ENCODE data around the gene HAT1. TPM values are rescaled to one million over a fixed set of nuclear protein-coding genes. Genes with fewer than 3 reads are reported as not detected.

The HAT1 gene
- total RNA-seq, 4 donors from 2014 or later, result 18.8 to 32.7 (median 25.3) TPM

- Histone ChIP-seq H3K36me3 (no peaks in the 10 kb centered on the region), H3K27ac (no peak overlapping the region), H3K4me1 (no peaks in the 10 kb centered on the region), H3K27me3 (no peaks in the 10 kb centered on the region), H3K9me3 (no peaks in the 10 kb centered on the region), H3K4me3 (no peak overlapping the region)
- DNase-seq (ENCODE audit: low spot score in 2 of 2), result no peak
- 86 to 88% methylated on average over 4 of the region's 4 CpGs for WGBS, 2 donors
- no peak for TF ChIP-seq POLR2A (IDR thresholded peaks at IDR 0.05)
- TF ChIP-seq EP300 (IDR thresholded peaks at IDR 0.05), result no peak
- TF ChIP-seq CTCF (IDR thresholded peaks at IDR 0.05), result no peak
These were observed 17.4 kb downstream of the HAT1 start for GRCh38 chr2:171939743-171940071.

DNA sequence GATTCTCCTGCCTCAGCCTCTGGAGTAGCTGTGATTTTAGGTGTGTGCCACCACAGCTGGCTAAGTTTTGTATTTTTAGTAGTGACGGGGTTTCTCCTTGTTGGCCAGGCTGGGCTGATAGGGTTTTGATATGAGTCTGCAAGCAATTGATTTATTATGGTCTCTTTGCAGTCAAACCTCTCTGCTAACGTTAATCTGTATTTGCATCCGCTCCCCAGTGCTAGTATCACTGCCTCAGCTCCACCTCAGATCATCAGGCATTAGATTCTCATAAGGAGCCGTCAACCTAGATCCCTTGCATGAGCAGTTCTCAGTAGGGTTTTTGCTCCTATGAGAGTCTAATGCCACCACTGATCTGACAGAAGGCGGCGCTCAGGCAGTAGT, 19.0 kb downstream of the HAT1 start:
- H3K36me3 ChIP-seq, result no peaks in the 10 kb centered on the region
- 98 to 99% methylated on average over 6 of the region's 6 CpGs for WGBS, 2 donors
- no peaks in the 10 kb centered on the region for H3K4me1 ChIP-seq
- no peaks in the 10 kb centered on the region for H3K27me3 ChIP-seq
- no peaks in the 10 kb centered on the region for H3K9me3 ChIP-seq
- H3K27ac ChIP-seq, result no peak overlapping the region
- DNase-seq (ENCODE audit: low spot score in 2 of 2), result no peak
- no peak for TF ChIP-seq EP300 (IDR thresholded peaks at IDR 0.05)
- TF ChIP-seq CTCF (IDR thresholded peaks at IDR 0.05), result no peak
- no peak for TF ChIP-seq POLR2A (IDR thresholded peaks at IDR 0.05)
- H3K4me3 ChIP-seq, result no peak overlapping the region

DNA sequence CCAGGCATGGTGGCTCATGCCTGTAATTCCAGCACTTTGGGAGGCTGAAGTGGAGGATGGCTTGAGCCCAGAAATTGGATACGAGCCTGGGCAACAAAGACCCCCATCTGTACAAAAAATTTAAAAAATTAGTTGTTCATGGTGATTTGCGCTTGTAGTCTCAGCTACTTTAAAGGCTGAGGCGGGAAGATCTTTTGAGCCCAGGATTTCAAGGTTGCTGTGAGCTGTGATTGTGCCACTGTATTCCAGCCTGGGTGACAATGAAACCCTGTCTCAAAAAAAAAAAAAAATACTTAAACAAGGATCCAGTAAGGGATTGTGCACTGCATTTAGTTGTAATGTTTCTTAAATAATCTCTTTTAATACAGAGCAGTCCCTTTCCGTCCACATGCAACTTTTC, 21.6 kb downstream of the HAT1 start:
- no peaks in the 10 kb centered on the region for H3K4me1 ChIP-seq
- no peaks in the 10 kb centered on the region for H3K27me3 ChIP-seq
- no peak overlapping the region for H3K4me3 ChIP-seq
- H3K27ac ChIP-seq, result no peak overlapping the region
- 85 to 88% methylated on average over 4 of the region's 4 CpGs for WGBS, 2 donors
- DNase-seq (ENCODE audit: low spot score in 2 of 2), result no peak
- TF ChIP-seq POLR2A (IDR thresholded peaks at IDR 0.05) (no peak), EP300 (IDR thresholded peaks at IDR 0.05) (no peak), CTCF (IDR thresholded peaks at IDR 0.05) (no peak)
- no peaks in the 10 kb centered on the region for H3K9me3 ChIP-seq
- peaks cover 0 to 13% (median 0%) of the 10 kb centered on the region in 3 donors for H3K36me3 ChIP-seq

DNA sequence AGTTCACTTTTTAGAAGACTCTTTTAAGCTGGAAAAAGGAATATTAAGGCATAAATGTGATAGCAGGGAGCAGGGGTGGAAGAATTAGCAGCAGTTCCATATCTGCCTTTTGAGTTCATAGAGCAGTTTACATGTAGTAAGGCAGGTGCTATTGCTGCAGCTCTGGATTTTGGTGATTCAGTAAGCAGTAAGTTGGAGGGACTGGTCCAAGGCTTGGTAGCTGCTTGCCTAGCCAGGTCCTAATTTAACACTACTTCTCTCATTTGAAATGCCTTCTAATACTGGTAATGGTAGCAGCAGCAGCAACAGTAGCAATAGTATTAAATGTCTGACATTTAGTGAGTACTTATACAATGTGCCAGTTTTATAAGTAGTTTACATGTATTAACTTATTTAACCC, 30.0 kb downstream of the HAT1 start:
- no peaks in the 10 kb centered on the region for H3K27me3 ChIP-seq
- no peak overlapping the region for H3K4me3 ChIP-seq
- no peak for DNase-seq (ENCODE audit: low spot score in 2 of 2)
- H3K36me3 ChIP-seq, result peaks cover 0 to 44% (median 0%) of the 10 kb centered on the region in 3 donors
- peaks cover 0 to 14% (median 0%) of the 10 kb centered on the region in 4 donors for H3K4me1 ChIP-seq
- no peak for TF ChIP-seq POLR2A (IDR thresholded peaks at IDR 0.05)
- TF ChIP-seq EP300 (IDR thresholded peaks at IDR 0.05), result no peak
- no peak for TF ChIP-seq CTCF (IDR thresholded peaks at IDR 0.05)
- H3K27ac ChIP-seq, result no peak overlapping the region
- H3K9me3 ChIP-seq, result no peaks in the 10 kb centered on the region

DNA sequence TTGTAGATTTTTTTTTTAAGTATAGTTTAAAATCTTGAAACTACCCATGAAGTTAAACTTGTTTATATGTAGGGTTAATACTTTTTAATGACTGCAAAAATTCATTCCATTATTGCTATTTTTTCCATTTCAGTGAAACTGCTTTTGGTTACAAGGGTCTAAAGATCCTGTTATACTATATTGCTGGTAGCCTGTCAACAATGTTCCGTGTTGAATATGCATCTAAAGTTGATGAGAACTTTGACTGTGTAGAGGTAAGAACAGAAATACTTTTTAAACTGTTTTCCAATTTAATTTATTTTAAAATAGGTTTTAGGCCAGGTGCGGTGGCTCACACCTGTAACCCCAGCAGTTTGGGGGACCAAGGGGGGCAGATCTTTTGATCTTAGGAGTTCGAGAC, 30.5 kb downstream of the HAT1 start:
- Histone ChIP-seq H3K36me3 (peaks cover 0 to 40% (median 0%) of the 10 kb centered on the region in 3 donors), H3K4me1 (peaks cover 0 to 14% (median 0%) of the 10 kb centered on the region in 4 donors), H3K9me3 (no peaks in the 10 kb centered on the region), H3K4me3 (no peak overlapping the region), H3K27ac (no peak overlapping the region), H3K27me3 (no peaks in the 10 kb centered on the region)
- TF ChIP-seq POLR2A (IDR thresholded peaks at IDR 0.05) (no peak), CTCF (IDR thresholded peaks at IDR 0.05) (no peak), EP300 (IDR thresholded peaks at IDR 0.05) (no peak)
- DNase-seq (ENCODE audit: low spot score in 2 of 2), result no peak
- WGBS, 2 donors, result 93 to 99% methylated on average over 3 of the region's 3 CpGs
